H9 (cell line): ENCODE results near the gene TST. TPM values are rescaled to one million over a fixed set of nuclear protein-coding genes. Genes with fewer than 3 reads are reported as not detected.

Experiments
- DNase-seq: peaks from one replicate; pipeline ENCODE4 v3.0.0-alpha.2; 2017
- H2AFZ ChIP-seq: one replicate; pipeline ENCODE4 v1.6.1; 2013; ENCODE audit warnings: mild to moderate bottlenecking, low read length, control low read depth, moderate library complexity
- H2AK5ac ChIP-seq: 2 replicates; pipeline ENCODE4 v1.6.1; 2013; ENCODE audit warnings: low read length, control low read depth, mixed read lengths; ENCODE audit not compliant: insufficient read length
- H2BK120ac ChIP-seq: one replicate; pipeline ENCODE4 v1.6.1; 2013; ENCODE audit warnings: low read depth, mild to moderate bottlenecking, low read length, control low read depth, inconsistent platforms; ENCODE audit not compliant: poor library complexity, severe bottlenecking
- H2BK12ac ChIP-seq: 2 replicates; pipeline ENCODE4 v1.6.1; 2013; ENCODE audit warnings: low read length, control low read depth, mixed read lengths, low read depth; ENCODE audit not compliant: insufficient read length
- H2BK15ac ChIP-seq: 2 replicates; pipeline ENCODE4 v1.6.1; 2013; ENCODE audit warnings: low read depth, low read length, control low read depth
- H2BK20ac ChIP-seq: one replicate; pipeline ENCODE4 v1.6.1; 2013; ENCODE audit warnings: low read depth, mild to moderate bottlenecking, low read length, control low read depth, inconsistent platforms; ENCODE audit not compliant: poor library complexity, severe bottlenecking
- H2BK5ac ChIP-seq: 2 replicates; pipeline ENCODE4 v1.6.1; 2013; ENCODE audit warnings: low read length, control low read depth, mixed read lengths; ENCODE audit not compliant: insufficient read length
- H3K14ac ChIP-seq: 2 replicates; pipeline ENCODE4 v1.6.1; 2013; ENCODE audit warnings: low read length, control low read depth; ENCODE audit not compliant: insufficient read depth
- H3K18ac ChIP-seq: 2 replicates; pipeline ENCODE4 v1.6.1; 2013; ENCODE audit warnings: low read depth, mild to moderate bottlenecking, mixed read lengths, low read length, control low read depth; ENCODE audit not compliant: insufficient read length
- H3K23ac ChIP-seq: 2 replicates; pipeline ENCODE4 v1.6.1; 2013; ENCODE audit warnings: low read length, control low read depth, mixed read lengths, low read depth; ENCODE audit not compliant: insufficient read length
- H3K23me2 ChIP-seq: 2 replicates; pipeline ENCODE4 v1.6.1; 2013; ENCODE audit warnings: low read depth, mild to moderate bottlenecking, mixed read lengths, low read length, control low read depth; ENCODE audit not compliant: insufficient read length, poor library complexity, severe bottlenecking
- H3K27ac ChIP-seq: 2 replicates; pipeline ENCODE4 v1.5.1; 2013; ENCODE audit warnings: low read length, control low read depth, mixed read lengths, low read depth; ENCODE audit not compliant: insufficient read length
- H3K27me3 ChIP-seq: 2 replicates; pipeline ENCODE4 v1.6.1; 2013; ENCODE audit warnings: low read length, control low read depth, inconsistent platforms; ENCODE audit not compliant: insufficient read depth
- H3K4ac ChIP-seq: 2 replicates; pipeline ENCODE4 v1.6.1; 2013; ENCODE audit warnings: low read depth, mild to moderate bottlenecking, control low read depth, inconsistent platforms, low read length, moderate library complexity
- H3K4me1 ChIP-seq: 2 replicates; pipeline ENCODE4 v1.6.1; 2013; ENCODE audit warnings: low read length, control low read depth, inconsistent platforms; ENCODE audit not compliant: insufficient read depth
- H3K4me2 ChIP-seq: 2 replicates; pipeline ENCODE4 v1.6.1; 2013; ENCODE audit warnings: low read length, control low read depth, mixed read lengths; ENCODE audit not compliant: insufficient read length, insufficient read depth
- H3K56ac ChIP-seq: 2 replicates; pipeline ENCODE4 v1.6.1; 2013; ENCODE audit warnings: low read depth, mild to moderate bottlenecking, mixed read lengths, low read length, control low read depth; ENCODE audit not compliant: insufficient read length
- H3K79me1 ChIP-seq: 2 replicates; pipeline ENCODE4 v1.6.1; 2013; ENCODE audit warnings: low read depth, mild to moderate bottlenecking, moderate library complexity, low read length, control low read depth, inconsistent platforms; ENCODE audit not compliant: insufficient read depth, poor library complexity, severe bottlenecking
- H3K79me2 ChIP-seq: 2 replicates; pipeline ENCODE4 v1.6.1; 2013; ENCODE audit warnings: low read length, control low read depth, inconsistent platforms; ENCODE audit not compliant: insufficient read depth
- H3K9ac ChIP-seq: 2 replicates; pipeline ENCODE4 v1.6.1; 2013; ENCODE audit warnings: low read length, control low read depth, mixed read lengths; ENCODE audit not compliant: insufficient read length; ENCODE audit errors: extremely low read depth
- H3K9me3 ChIP-seq: one replicate; pipeline ENCODE4 v1.6.1; 2013; ENCODE audit warnings: low read depth, low read length, inconsistent platforms; ENCODE audit not compliant: control insufficient read depth
- H3T11ph ChIP-seq: one replicate; pipeline ENCODE4 v1.6.1; 2013; ENCODE audit warnings: mild to moderate bottlenecking, low read length, control low read depth, inconsistent platforms
- H4K20me1 ChIP-seq: one replicate; pipeline ENCODE4 v1.6.1; 2013; ENCODE audit not compliant: control insufficient read depth, insufficient read length, insufficient read depth
- H4K5ac ChIP-seq: 2 replicates; pipeline ENCODE4 v1.6.1; 2013; ENCODE audit warnings: low read depth, mild to moderate bottlenecking, mixed read lengths, low read length, control low read depth; ENCODE audit not compliant: insufficient read length
- H4K8ac ChIP-seq: replicated peaks from 2 replicates; pipeline ENCODE4 v1.6.1; 2013; ENCODE audit warnings: low read length, control low read depth, mixed read lengths, low read depth; ENCODE audit not compliant: insufficient read length
- H4K91ac ChIP-seq: 2 replicates; pipeline ENCODE4 v1.6.1; 2013; ENCODE audit warnings: low read depth, mild to moderate bottlenecking, moderate library complexity, mixed read lengths, low read length, control low read depth; ENCODE audit not compliant: insufficient read length
- H3K27ac Mint-ChIP-seq, 3 experiments: 2 replicates in 2 of 3; 3 replicates in 1 of 3; pipeline ENCODE4 v1.8.0; 2020 to 2021; ENCODE audit warnings: mixed read lengths in 3 of 3, mild to moderate bottlenecking in 1 of 3, moderate library complexity in 1 of 3
- H3K27me3 Mint-ChIP-seq: 2 replicates; pipeline ENCODE4 v1.8.0; 2021; ENCODE audit warnings: low read depth, mild to moderate bottlenecking, moderate library complexity, mixed read lengths
- H3K36me3 Mint-ChIP-seq, 3 experiments: 2 replicates in 2 of 3; 3 replicates in 1 of 3; pipeline ENCODE4 v1.8.0; 2020 to 2021; ENCODE audit warnings: low read depth in 3 of 3, mixed read lengths in 3 of 3; ENCODE audit not compliant: insufficient read depth in 1 of 3
- H3K4me1 Mint-ChIP-seq, 2 experiments: 2 replicates each; pipeline ENCODE4 v1.8.0; 2020; ENCODE audit warnings: mixed read lengths in 2 of 2
- H3K4me3 Mint-ChIP-seq, 2 experiments: 2 replicates in 1 of 2; 3 replicates in 1 of 2; pipeline ENCODE4 v1.8.0; 2020 to 2021; ENCODE audit warnings: mild to moderate bottlenecking in 2 of 2, mixed read lengths in 2 of 2, moderate library complexity in 1 of 2
- H3K9me3 Mint-ChIP-seq, 2 experiments: 2 replicates in 1 of 2; 3 replicates in 1 of 2; pipeline ENCODE4 v1.8.0; 2020; ENCODE audit warnings: mild to moderate bottlenecking in 2 of 2, mixed read lengths in 2 of 2, moderate library complexity in 1 of 2
- WGBS: extraction: QIAGEN DNeasy Blood & Tissue Kit; methylation state at CpG from one replicate; pipeline ENCODE4 v1.1.7; 2013; ENCODE audit warnings: missing lambda C conversion rate, low lambda C conversion rate, mixed read lengths; ENCODE audit not compliant: insufficient read length; ENCODE audit errors: extremely low coverage; 5-methylcytosine and 5-hydroxymethylcytosine counted together
- total RNA-seq: library from RNA; stranded (reverse); gene quantifications from 2 replicates; pipeline ENCODE4 v1.2.1, GENCODE V29; 2021
- TF ChIP-seq, protein P1 (sequence below): fragments of 200-600 bp; sonication (generic); conservative IDR thresholded peaks from 3 replicates; pipeline ENCODE4 v1.8.0; 2021; ENCODE audit warnings: antibody characterized with exemption, mild to moderate bottlenecking

The TST gene
- total RNA-seq, 1 experiment from 2014 or later: 31.9 TPM

DNA sequence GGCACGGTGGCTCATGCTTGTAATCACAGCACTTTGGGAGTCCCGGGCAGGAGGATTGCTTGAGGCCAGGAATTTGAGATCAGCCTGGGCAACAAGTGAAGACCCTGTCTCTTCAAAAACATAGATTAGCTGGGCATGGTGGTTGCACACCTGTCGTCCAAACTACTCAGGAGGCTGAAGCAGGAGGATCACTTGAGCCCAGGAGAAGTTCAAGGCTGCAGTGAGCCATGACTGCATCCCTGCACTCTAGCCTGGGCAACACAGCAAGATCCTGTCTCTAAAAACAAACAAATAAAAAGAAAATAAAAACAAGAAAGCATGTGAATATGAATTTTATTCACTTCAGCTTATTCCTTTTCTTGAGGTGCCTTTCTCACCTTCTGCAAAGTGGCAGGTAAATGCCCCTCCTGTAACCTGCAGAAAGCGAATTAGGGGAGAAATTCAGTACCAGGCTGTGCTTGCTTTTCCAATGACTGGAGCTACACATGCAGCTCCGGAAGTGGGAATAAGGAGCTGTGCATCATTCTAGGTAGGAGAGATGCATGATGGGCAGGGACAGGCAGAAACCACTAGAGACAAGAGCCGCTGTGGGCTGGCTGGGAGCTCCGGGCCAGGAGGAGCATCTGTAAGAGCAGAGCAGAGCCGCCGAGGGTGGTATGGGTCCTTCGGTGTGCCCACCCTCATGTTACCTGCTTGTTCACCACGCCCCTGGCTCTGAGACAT, 17.6 kb upstream of the TST start:
- H3K56ac ChIP-seq: no peak overlapping the region
- no peak overlapping the region for H2BK120ac ChIP-seq
- no CpG with 5 or more reads among the region's 11 CpGs for WGBS
- no peak overlapping the region for H2AK5ac ChIP-seq
- H2BK15ac ChIP-seq: no peak overlapping the region
- no peak overlapping the region for H2BK20ac ChIP-seq
- TF ChIP-seq, protein P1, sequence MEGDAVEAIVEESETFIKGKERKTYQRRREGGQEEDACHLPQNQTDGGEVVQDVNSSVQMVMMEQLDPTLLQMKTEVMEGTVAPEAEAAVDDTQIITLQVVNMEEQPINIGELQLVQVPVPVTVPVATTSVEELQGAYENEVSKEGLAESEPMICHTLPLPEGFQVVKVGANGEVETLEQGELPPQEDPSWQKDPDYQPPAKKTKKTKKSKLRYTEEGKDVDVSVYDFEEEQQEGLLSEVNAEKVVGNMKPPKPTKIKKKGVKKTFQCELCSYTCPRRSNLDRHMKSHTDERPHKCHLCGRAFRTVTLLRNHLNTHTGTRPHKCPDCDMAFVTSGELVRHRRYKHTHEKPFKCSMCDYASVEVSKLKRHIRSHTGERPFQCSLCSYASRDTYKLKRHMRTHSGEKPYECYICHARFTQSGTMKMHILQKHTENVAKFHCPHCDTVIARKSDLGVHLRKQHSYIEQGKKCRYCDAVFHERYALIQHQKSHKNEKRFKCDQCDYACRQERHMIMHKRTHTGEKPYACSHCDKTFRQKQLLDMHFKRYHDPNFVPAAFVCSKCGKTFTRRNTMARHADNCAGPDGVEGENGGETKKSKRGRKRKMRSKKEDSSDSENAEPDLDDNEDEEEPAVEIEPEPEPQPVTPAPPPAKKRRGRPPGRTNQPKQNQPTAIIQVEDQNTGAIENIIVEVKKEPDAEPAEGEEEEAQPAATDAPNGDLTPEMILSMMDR: no peak
- Mint-ChIP-seq H3K9me3 (no peaks in the 10 kb centered on the region), H3K4me3 (no peak overlapping the region), H3K27me3 (peaks cover 25% of the 10 kb centered on the region), H3K36me3 (no peaks in the 10 kb centered on the region), H3K27ac (no peak overlapping the region; a peak in 1 of 7 replicates), H3K4me1 (peaks cover 24 to 28% of the 10 kb centered on the region in 2 experiments)
- no peaks in the 10 kb centered on the region for H3K23me2 ChIP-seq
- no peak overlapping the region for H4K91ac ChIP-seq
- H3K4me1 ChIP-seq: no peaks in the 10 kb centered on the region; the same call in 1 of the 2 replicates
- H2AFZ ChIP-seq: no peak overlapping the region
- H3K79me1 ChIP-seq: no peaks in the 10 kb centered on the region
- H3K79me2 ChIP-seq: no peaks in the 10 kb centered on the region
- no peak overlapping the region for H4K8ac ChIP-seq
- H3K18ac ChIP-seq: no peak overlapping the region
- no peak overlapping the region for H3K4ac ChIP-seq
- no peak overlapping the region for H3K4me2 ChIP-seq
- no peak overlapping the region for H3K14ac ChIP-seq
- H2BK5ac ChIP-seq: no peak overlapping the region
- H3K27ac ChIP-seq: no peak overlapping the region
- no peak overlapping the region for H3T11ph ChIP-seq
- no peaks in the 10 kb centered on the region for H4K20me1 ChIP-seq
- H3K27me3 ChIP-seq: no peaks in the 10 kb centered on the region
- DNase-seq: no peak
- no peak overlapping the region for H3K9ac ChIP-seq
- no peak overlapping the region for H3K23ac ChIP-seq
- H2BK12ac ChIP-seq: no peak overlapping the region
- no peaks in the 10 kb centered on the region for H3K9me3 ChIP-seq
- H4K5ac ChIP-seq: no peak overlapping the region
